Measurements from ENCODE around the gene AMIGO3. TPM values are rescaled to one million over a fixed set of nuclear protein-coding genes. Genes with fewer than 3 reads are reported as not detected.

The AMIGO3 gene
- total and polyA plus RNA-seq, 10 of the 15 experiments (the other 5 are each of a cell fraction or from before 2014, with no cell fraction given), result 0.07 to 1.3 (median 0.44) TPM; not detected in 3

DNA sequence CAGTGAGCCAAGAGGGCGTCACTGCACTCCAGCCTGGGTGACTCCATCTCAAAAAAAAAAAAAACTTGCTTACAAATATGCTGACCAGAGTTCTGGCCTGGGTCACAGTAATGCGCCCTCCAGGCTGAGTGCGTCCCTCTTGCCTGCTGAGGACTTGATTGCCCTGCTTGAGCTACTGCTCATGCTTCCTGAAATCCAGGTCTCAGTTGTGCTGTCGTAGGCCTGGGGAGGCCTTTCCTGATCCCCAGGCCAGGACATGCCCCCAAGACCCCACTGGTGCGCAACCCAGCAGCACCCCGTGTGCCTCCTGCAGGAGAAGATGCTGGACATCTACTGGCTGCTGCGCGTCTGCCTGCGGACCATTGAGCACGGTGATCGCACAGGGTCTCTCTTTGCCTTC is 7.3 kb downstream of the AMIGO3 start:
- no peaks in the 10 kb centered on the region for H3K9me3 ChIP-seq (replicated peaks; ENCODE audit: control insufficient read depth, insufficient read depth, low read length)
- SMC1A ChIA-PET (ENCODE audit: uncharacterized antibody, unreplicated experiment), result no interaction called here
- DNase-seq (ENCODE audit: low read depth, low spot score), result no peak
- H2AFZ ChIP-seq (ENCODE audit: control insufficient read depth, low read depth, low read length), result no peak overlapping the region
- POLR2A ChIA-PET, result interaction anchor here (1.2 kb wide), 1 partner anchor 12 kb away, joined by 3 read pairs; no protein-coding TSS in a partner anchor
- no peaks in the 10 kb centered on the region for H4K20me1 ChIP-seq (ENCODE audit: control insufficient read depth, insufficient read depth)
- CTCF ChIA-PET, result interaction anchor here (1.8 kb wide), 1 partner anchor 9 kb away, joined by 5 read pairs; no protein-coding TSS in a partner anchor
- in situ Hi-C loops (cut with MboI), result no loop called here
- no peak overlapping the region for H3K27ac ChIP-seq (ENCODE audit: control insufficient read depth, insufficient read depth)
- no peak for TF ChIP-seq MTA3 (IDR thresholded peaks at IDR 0.05; ENCODE audit: borderline replicate concordance, low read length)
- TF ChIP-seq ATF7 (IDR thresholded peaks at IDR 0.05; ENCODE audit: low read depth), result no peak
- TF ChIP-seq SUZ12 (IDR thresholded peaks at IDR 0.05; ENCODE audit: unreplicated experiment), result no peak
- TF ChIP-seq ASH2L (IDR thresholded peaks at IDR 0.05; ENCODE audit: borderline replicate concordance, low read depth), result no peak
- TF ChIP-seq SIX5 (IDR thresholded peaks at IDR 0.05; ENCODE audit: low read depth, low read length, severe bottlenecking), result no peak
- TF ChIP-seq SRF (IDR thresholded peaks at IDR 0.05; ENCODE audit: low read depth in 2 of 2, low read length in 2 of 2), result no peak
- TF ChIP-seq, protein P1, sequence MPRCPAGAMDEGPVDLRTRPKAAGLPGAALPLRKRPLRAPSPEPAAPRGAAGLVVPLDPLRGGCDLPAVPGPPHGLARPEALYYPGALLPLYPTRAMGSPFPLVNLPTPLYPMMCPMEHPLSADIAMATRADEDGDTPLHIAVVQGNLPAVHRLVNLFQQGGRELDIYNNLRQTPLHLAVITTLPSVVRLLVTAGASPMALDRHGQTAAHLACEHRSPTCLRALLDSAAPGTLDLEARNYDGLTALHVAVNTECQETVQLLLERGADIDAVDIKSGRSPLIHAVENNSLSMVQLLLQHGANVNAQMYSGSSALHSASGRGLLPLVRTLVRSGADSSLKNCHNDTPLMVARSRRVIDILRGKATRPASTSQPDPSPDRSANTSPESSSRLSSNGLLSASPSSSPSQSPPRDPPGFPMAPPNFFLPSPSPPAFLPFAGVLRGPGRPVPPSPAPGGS (IDR thresholded peaks at IDR 0.05; ENCODE audit: borderline replicate concordance, insufficient read depth, low read depth, low read length, poor library complexity, severe bottlenecking), result no peak
- TF ChIP-seq, protein P2, sequence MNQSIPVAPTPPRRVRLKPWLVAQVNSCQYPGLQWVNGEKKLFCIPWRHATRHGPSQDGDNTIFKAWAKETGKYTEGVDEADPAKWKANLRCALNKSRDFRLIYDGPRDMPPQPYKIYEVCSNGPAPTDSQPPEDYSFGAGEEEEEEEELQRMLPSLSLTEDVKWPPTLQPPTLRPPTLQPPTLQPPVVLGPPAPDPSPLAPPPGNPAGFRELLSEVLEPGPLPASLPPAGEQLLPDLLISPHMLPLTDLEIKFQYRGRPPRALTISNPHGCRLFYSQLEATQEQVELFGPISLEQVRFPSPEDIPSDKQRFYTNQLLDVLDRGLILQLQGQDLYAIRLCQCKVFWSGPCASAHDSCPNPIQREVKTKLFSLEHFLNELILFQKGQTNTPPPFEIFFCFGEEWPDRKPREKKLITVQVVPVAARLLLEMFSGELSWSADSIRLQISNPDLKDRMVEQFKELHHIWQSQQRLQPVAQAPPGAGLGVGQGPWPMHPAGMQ (IDR thresholded peaks at IDR 0.05; ENCODE audit: borderline replicate concordance), result no peak
- TF ChIP-seq, protein P3, sequence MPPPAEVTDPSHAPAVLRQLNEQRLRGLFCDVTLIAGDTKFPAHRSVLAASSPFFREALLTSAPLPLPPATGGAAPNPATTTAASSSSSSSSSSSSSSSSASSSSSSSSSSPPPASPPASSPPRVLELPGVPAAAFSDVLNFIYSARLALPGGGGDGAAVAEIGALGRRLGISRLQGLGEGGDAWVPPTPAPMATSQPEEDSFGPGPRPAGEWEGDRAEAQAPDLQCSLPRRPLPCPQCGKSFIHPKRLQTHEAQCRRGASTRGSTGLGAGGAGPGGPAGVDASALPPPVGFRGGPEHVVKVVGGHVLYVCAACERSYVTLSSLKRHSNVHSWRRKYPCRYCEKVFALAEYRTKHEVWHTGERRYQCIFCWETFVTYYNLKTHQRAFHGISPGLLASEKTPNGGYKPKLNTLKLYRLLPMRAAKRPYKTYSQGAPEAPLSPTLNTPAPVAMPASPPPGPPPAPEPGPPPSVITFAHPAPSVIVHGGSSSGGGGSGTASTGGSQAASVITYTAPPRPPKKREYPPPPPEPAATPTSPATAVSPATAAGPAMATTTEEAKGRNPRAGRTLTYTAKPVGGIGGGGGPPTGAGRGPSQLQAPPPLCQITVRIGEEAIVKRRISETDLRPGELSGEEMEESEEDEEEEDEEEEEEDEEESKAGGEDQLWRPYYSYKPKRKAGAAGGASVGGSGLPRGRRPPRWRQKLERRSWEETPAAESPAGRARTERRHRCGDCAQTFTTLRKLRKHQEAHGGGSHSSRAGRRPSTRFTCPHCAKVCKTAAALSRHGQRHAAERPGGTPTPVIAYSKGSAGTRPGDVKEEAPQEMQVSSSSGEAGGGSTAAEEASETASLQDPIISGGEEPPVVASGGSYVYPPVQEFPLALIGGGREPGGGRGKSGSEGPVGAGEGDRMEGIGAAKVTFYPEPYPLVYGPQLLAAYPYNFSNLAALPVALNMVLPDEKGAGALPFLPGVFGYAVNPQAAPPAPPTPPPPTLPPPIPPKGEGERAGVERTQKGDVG (CRISPR knock-in tag; IDR thresholded peaks at IDR 0.05), result no peak
- TF ChIP-seq GATAD2B (conservative IDR thresholded peaks at IDR 0.05; ENCODE audit: low read depth), result no peak
- TF ChIP-seq NR2C2 (IDR thresholded peaks at IDR 0.05; ENCODE audit: borderline replicate concordance, control insufficient read depth, insufficient read length, low read depth), result no peak
- ATAC-seq, result no peak
- H3K36me3 ChIP-seq (ENCODE audit: control insufficient read depth in 2 of 2, insufficient read depth in 2 of 2, low read length in 1 of 2), result no peaks in the 10 kb centered on the region; a peak in 1 of 4 replicates
- no peaks in the 10 kb centered on the region for H3K79me2 ChIP-seq (ENCODE audit: control insufficient read depth, insufficient read depth, low read length)
- no TSS peak for BruUV-seq (replicated peaks)
- no peaks in the 10 kb centered on the region for H3K4me1 ChIP-seq (ENCODE audit: control insufficient read depth, insufficient read depth, low read length)
- FAIRE-seq, result no peak
- 84% methylated on average over 11 of the region's 11 CpGs for WGBS (ENCODE audit: insufficient coverage, insufficient replicate concordance, low lambda C conversion rate, missing lambda C conversion rate)
- H3K4me2 ChIP-seq (ENCODE audit: control insufficient read depth, insufficient read depth), result no peak overlapping the region
- RAD21 ChIA-PET (ENCODE audit: unreplicated experiment), result no interaction called here
- H3K9ac ChIP-seq (ENCODE audit: control insufficient read depth, insufficient read depth, low read length), result no peak overlapping the region
- intact Hi-C loops (cut with micrococcal nuclease; ENCODE audit: unreplicated experiment), result no loop called here
- H3K27me3 ChIP-seq (replicated peaks in 1 of 2; ENCODE audit: control insufficient read depth in 2 of 2, insufficient read depth in 2 of 2, low read length in 1 of 2), result no peaks in the 10 kb centered on the region
- no peak overlapping the region for H3K4me3 ChIP-seq

All from GM12878 (cell line).